ENCODE data around the gene ACR. TPM values are rescaled to one million over a fixed set of nuclear protein-coding genes. Genes with fewer than 3 reads are reported as not detected.

ACR gene
- total RNA-seq, 6 experiments from 2014 or later: 0.34 to 0.84 (median 0.55) TPM; not detected in 1

DNA sequence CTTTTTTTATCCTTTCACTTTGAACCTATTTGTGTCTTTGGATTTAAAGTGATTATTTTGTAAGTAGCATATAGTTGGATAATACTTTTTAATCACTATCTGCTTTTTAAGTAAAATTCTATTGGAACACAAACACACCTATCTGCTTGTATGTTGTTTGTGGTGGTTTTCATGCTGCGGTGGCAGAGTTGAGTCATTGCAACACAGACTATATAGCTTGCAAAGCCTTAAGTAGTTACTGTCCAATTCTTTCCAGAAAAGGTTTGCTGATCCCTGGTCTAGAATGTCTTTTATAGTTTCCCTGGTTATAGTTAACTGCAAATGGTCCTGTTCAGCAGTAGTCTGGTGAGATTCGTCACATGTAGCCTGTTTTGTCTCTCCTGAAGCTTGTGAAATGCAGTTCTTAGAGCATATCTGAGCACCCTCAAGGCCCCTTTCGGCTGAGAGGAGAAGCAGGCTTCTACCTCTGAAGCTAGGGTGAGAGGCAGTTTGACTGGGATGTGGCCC lies 43.9 kb upstream of the ACR start:
- Histone ChIP-seq H3K4me1 (peaks cover 0 to 16% (median 5%) of the 10 kb centered on the region in 4 donors), H3K27ac (no peak overlapping the region), H3K9me3 (no peaks in the 10 kb centered on the region), H3K4me3 (no peak overlapping the region), H3K27me3 (no peaks in the 10 kb centered on the region), H3K36me3 (no peaks in the 10 kb centered on the region)
- 53% methylated on average over 2 of the region's 3 CpGs for WGBS (ENCODE audit: insufficient coverage, low coverage, low lambda C conversion rate, missing lambda C conversion rate)
- no peak for ATAC-seq
- no peak for DNase-seq
- TF ChIP-seq, protein P1, sequence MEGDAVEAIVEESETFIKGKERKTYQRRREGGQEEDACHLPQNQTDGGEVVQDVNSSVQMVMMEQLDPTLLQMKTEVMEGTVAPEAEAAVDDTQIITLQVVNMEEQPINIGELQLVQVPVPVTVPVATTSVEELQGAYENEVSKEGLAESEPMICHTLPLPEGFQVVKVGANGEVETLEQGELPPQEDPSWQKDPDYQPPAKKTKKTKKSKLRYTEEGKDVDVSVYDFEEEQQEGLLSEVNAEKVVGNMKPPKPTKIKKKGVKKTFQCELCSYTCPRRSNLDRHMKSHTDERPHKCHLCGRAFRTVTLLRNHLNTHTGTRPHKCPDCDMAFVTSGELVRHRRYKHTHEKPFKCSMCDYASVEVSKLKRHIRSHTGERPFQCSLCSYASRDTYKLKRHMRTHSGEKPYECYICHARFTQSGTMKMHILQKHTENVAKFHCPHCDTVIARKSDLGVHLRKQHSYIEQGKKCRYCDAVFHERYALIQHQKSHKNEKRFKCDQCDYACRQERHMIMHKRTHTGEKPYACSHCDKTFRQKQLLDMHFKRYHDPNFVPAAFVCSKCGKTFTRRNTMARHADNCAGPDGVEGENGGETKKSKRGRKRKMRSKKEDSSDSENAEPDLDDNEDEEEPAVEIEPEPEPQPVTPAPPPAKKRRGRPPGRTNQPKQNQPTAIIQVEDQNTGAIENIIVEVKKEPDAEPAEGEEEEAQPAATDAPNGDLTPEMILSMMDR (IDR thresholded peaks at IDR 0.05): no peak
- no peak for TF ChIP-seq POLR2A (IDR thresholded peaks at IDR 0.05)
- intact Hi-C loops (cut with DNase I): no loop called here

DNA sequence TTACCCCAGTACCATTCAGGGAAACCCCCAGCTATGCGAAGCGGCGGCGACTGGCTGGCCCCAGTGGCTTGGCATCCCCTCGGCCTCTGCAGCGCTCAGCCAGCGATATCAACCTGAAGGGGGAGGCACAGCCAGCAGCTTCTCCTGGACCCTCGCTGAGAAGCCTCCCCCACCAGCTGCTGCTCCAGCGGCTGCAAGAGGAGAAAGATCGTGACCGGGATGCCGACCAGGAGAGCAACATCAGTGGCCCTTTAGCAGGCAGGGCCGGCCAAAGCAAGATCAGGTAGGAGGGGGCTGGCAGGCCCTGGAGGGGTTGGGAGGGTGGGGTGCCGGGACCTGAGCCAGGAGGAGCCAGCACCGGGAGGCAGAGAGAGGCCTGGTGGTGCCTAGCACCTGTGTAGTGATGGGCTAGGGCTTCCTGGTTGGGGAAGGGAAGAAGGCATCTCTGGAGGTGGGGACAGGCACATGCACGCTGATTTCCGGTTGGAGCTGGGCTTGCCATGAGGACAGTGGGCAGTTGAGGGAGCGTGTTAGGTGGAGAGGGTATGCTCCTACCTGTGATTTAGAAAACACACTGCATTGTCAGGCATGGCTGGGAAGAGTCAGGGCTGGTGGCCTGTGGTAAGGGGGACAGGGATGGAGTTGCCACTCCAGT lies 43.1 kb upstream of the ACR start:
- H3K4me3 ChIP-seq: no peak overlapping the region
- WGBS (ENCODE audit: insufficient coverage, low coverage, low lambda C conversion rate, missing lambda C conversion rate): 85% methylated on average over 16 of the region's 18 CpGs
- H3K4me1 ChIP-seq: peaks cover 0 to 23% (median 9%) of the 10 kb centered on the region in 4 donors
- TF ChIP-seq POLR2A (IDR thresholded peaks at IDR 0.05): no peak
- TF ChIP-seq, protein P1 (IDR thresholded peaks at IDR 0.05): no peak
- no peaks in the 10 kb centered on the region for H3K36me3 ChIP-seq
- DNase-seq (peak; percentile 13 to 53 (median 38)), ATAC-seq (no peak)
- no peak overlapping the region for H3K27ac ChIP-seq
- no peaks in the 10 kb centered on the region for H3K9me3 ChIP-seq
- H3K27me3 ChIP-seq: no peaks in the 10 kb centered on the region
- intact Hi-C loops (cut with DNase I): loop anchor here in 1 of 2 donors (5.0 kb wide), 1 partner anchor 68 kb away; the partner anchor contains the start of gene ARSA

GRCh38 chr22:50695421-50696250 lies 42.4 kb upstream of the ACR start:
- H3K27ac ChIP-seq: no peak overlapping the region
- intact Hi-C loops (cut with DNase I): loop anchor here in 1 of 2 donors (5.0 kb wide), 1 partner anchor 68 kb away; the partner anchor contains the start of gene ARSA
- H3K27me3 ChIP-seq: no peaks in the 10 kb centered on the region
- H3K9me3 ChIP-seq: no peaks in the 10 kb centered on the region
- H3K4me3 ChIP-seq: no peak overlapping the region
- H3K36me3 ChIP-seq: no peaks in the 10 kb centered on the region
- no peak for TF ChIP-seq POLR2A (IDR thresholded peaks at IDR 0.05)
- TF ChIP-seq, protein P1 (IDR thresholded peaks at IDR 0.05): no peak
- DNase-seq: peak; percentile 16 to 44 (median 43)
- 53% methylated on average over 6 of the region's 18 CpGs for WGBS (ENCODE audit: insufficient coverage, low coverage, low lambda C conversion rate, missing lambda C conversion rate)
- H3K4me1 ChIP-seq: peaks cover 0 to 29% (median 12%) of the 10 kb centered on the region in 4 donors
- no peak for ATAC-seq

DNA sequence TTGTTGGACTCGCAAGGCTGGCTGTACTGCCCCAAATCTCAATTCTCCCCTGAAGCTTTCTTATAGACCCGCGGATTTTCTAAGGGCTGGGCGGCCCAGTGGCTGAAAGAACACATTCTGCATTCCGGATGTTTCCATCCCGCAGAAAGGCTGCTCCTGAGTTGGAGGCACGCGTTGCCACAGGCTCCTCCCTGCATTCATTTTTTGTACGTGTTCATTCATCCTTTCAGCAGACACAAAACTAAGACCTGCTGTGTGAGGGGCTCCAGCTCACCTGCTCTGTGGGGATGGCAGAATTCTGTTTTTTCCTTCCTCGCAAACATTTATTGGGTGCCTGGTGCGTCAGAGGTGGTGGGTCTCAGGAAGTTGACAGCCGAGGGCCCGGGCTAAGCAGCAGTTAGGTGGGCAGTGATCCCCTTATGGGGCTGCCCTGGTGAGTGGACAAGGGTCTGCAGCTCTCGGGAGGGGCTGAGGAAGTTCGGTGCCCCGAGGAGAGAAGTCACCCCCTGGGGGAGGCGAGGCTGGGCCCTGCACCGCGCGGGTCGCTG lies 41.7 kb upstream of the ACR start:
- H3K4me1 ChIP-seq: peaks cover 0 to 36% (median 15%) of the 10 kb centered on the region in 4 donors
- no peaks in the 10 kb centered on the region for H3K36me3 ChIP-seq
- intact Hi-C loops (cut with DNase I): loop anchor here in 1 of 2 donors (5.0 kb wide), 1 partner anchor 69 kb away; the partner anchor contains the start of gene ARSA
- H3K4me3 ChIP-seq: no peak overlapping the region
- H3K27ac ChIP-seq: no peak overlapping the region
- WGBS (ENCODE audit: insufficient coverage, low coverage, low lambda C conversion rate, missing lambda C conversion rate): 79% methylated on average over 10 of the region's 21 CpGs
- no peak for ATAC-seq
- H3K27me3 ChIP-seq: no peaks in the 10 kb centered on the region
- no peaks in the 10 kb centered on the region for H3K9me3 ChIP-seq
- TF ChIP-seq, protein P1 (IDR thresholded peaks at IDR 0.05): peak in 1 of 4 donors; percentile 41
- TF ChIP-seq POLR2A (IDR thresholded peaks at IDR 0.05): no peak
- DNase-seq: peak in 2 of 3 donors; percentile 19 to 48

Measured in right lobe of liver (tissue), 6 donors.